GM18519 (cell line): Measurements from ENCODE around the gene POLR2C.
A peak's percentile ranks its signal among the peaks of the same experiment; 100 is the strongest.
"Not testable (repeated sequence)": the region's sequence is repeated elsewhere in the genome, so short reads cannot be mapped to it uniquely, and the experiment has no call there.

Source experiments
- ATAC-seq: cut with Tn5 transposase; IDR thresholded peaks from one replicate; pipeline ENCODE4 v1.9.1; 2021; ENCODE audit warnings: mild to moderate bottlenecking, moderate library complexity; ENCODE audit not compliant: unreplicated experiment, low FRiP score

POLR2C gene

GRCh38 chr16:57478396-57479204, 16.1 kb downstream of the POLR2C start:
- ATAC-seq: no peak

GRCh38 chr16:57479205-57479975, 16.9 kb downstream of the POLR2C start:
- ATAC-seq: no peak

GRCh38 chr16:57479976-57480753, 17.7 kb downstream of the POLR2C start:
- no peak for ATAC-seq

- ATAC-seq: no peak
These were observed 18.3 kb downstream of the POLR2C start for GRCh38 chr16:57480754-57481230.

- no peak for ATAC-seq
These were observed 18.9 kb downstream of the POLR2C start for GRCh38 chr16:57481421-57481820.

- no peak for ATAC-seq
These were observed 20.5 kb downstream of the POLR2C start for GRCh38 chr16:57482845-57483545.

GRCh38 chr16:57483725-57484514, 21.4 kb downstream of the POLR2C start:
- ATAC-seq: no peak

- no peak for ATAC-seq
These were observed 22.1 kb downstream of the POLR2C start for GRCh38 chr16:57484515-57485005.

- no peak for ATAC-seq
These were observed 22.8 kb downstream of the POLR2C start for GRCh38 chr16:57485091-57485915.

- peak; percentile 51 for ATAC-seq
These were observed 23.7 kb downstream of the POLR2C start, which contains the start of gene DOK4 for GRCh38 chr16:57485916-57486857. Gene DOK4 (minus strand): TSS chr16:57486493. CDS start chr16:57479507, 6,986 bp downstream.

- ATAC-seq: no peak
These were observed 24.7 kb downstream of the POLR2C start for GRCh38 chr16:57486858-57487834.

- ATAC-seq: no peak
These were observed 26.8 kb downstream of the POLR2C start for GRCh38 chr16:57489229-57489628.

GRCh38 chr16:57493767-57494166, 31.3 kb downstream of the POLR2C start:
- ATAC-seq: no peak

- ATAC-seq: no peak
These were observed 34.6 kb downstream of the POLR2C start for GRCh38 chr16:57497121-57497520.

- no peak for ATAC-seq
These were observed 35.6 kb downstream of the POLR2C start for GRCh38 chr16:57498031-57498430.

- ATAC-seq: not testable (repeated sequence)
These were observed 37.5 kb downstream of the POLR2C start for GRCh38 chr16:57499941-57500340.
